HepG2 (cell line): ENCODE data around the gene TSPAN18. TPM values are rescaled to one million over a fixed set of nuclear protein-coding genes. Genes with fewer than 3 reads are reported as not detected.
A peak's percentile ranks its signal among the peaks of the same experiment; 100 is the strongest.

Experiments used
- ATAC-seq: fragments of 200-7000 bp; cut with Tn5 transposase; 3 replicates; pipeline ENCODE4 v1.9.1; 2020; ENCODE audit warnings: mild to moderate bottlenecking, moderate library complexity
- BruUV-seq: library from RNA; stranded (reverse); fragments of 400-500 nt; replicated peaks from 2 replicates; lab custom pipeline; 2021; lab: Mats Ljungman, UMichigan
- CTCF ChIA-PET: fragments of 300-600 bp; formaldehyde crosslinking; extraction: SDS; loops from one replicate; lab custom pipeline; 2021; ENCODE audit warnings: low total read pairs, inconsistent platforms, low intra/inter-chr PET ratio; lab: Yijun Ruan, JAX
- POLR2A ChIA-PET: fragments of 350-600 bp; sonication (Branson Sonifier 250); formaldehyde crosslinking; loops from one replicate; lab custom pipeline; 2020; ENCODE audit warnings: antibody characterized with exemption, inconsistent platforms; lab: Yijun Ruan, JAX
- DNase-seq: peaks from one replicate; pipeline ENCODE4 v3.0.0-alpha.2; 2015; ENCODE audit warnings: low spot score
- FAIRE-seq: peaks from 3 replicates; lab custom pipeline; 2011; peaks lifted over from hg19 to GRCh38; lab: Jason Lieb, UNC
- H2AFZ ChIP-seq: one replicate; pipeline ENCODE4 v1.6.1; 2011; ENCODE audit warnings: low read length, inconsistent platforms
- H3K27ac ChIP-seq: fragments of 300-600 bp; 3 replicates; pipeline ENCODE4 v1.8.0; 2011; ENCODE audit warnings: mixed run types, mild to moderate bottlenecking, mixed read lengths, low read length, inconsistent platforms; ENCODE audit not compliant: insufficient read depth; ENCODE audit errors: extremely low read length
- H3K27me3 ChIP-seq, 2 experiments: fragments of 200-600 bp in 1 of 2; 2 replicates in 1 of 2; 3 replicates in 1 of 2; pipeline versions ENCODE4 v1.6.0 to v1.8.0; 2011; ENCODE audit warnings: low read length in 2 of 2, mild to moderate bottlenecking in 2 of 2, moderate library complexity in 2 of 2, inconsistent platforms in 1 of 2; ENCODE audit not compliant: insufficient read depth in 2 of 2, control insufficient read depth in 1 of 2
- H3K36me3 ChIP-seq, 2 experiments: fragments of 200-600 bp in 1 of 2; replicated peaks in 1 of 2; 2 replicates in 1 of 2; 3 replicates in 1 of 2; pipeline versions ENCODE4 v1.5.1 to v1.8.0; 2011; ENCODE audit warnings: low read length in 2 of 2, inconsistent platforms in 1 of 2; ENCODE audit not compliant: insufficient read depth in 2 of 2, control insufficient read depth in 1 of 2
- H3K4me1 ChIP-seq: 2 replicates; pipeline ENCODE4 v1.5.1; 2012; ENCODE audit warnings: low read length, inconsistent platforms; ENCODE audit not compliant: insufficient read depth
- H3K4me2 ChIP-seq: 2 replicates; pipeline ENCODE4 v1.6.0; 2011; ENCODE audit warnings: low read depth, low read length, inconsistent platforms
- H3K4me3 ChIP-seq, 3 experiments: fragments of 200-600 bp in 1 of 3; sonication (generic), shearing (Covaris generic) in 1 of 3; replicated peaks in 1 of 3; 2 replicates each; pipeline ENCODE4 v1.5.1; 2011 to 2016; ENCODE audit warnings: low read length in 3 of 3, inconsistent platforms in 2 of 3, low read depth in 2 of 3, mild to moderate bottlenecking in 2 of 3, control low read depth in 1 of 3, mixed read lengths in 1 of 3; ENCODE audit not compliant: insufficient read depth in 1 of 3
- H3K79me2 ChIP-seq: one replicate; pipeline ENCODE4 v1.6.1; 2011; ENCODE audit warnings: low read length, inconsistent platforms; ENCODE audit not compliant: insufficient read depth
- H3K9ac ChIP-seq: 2 replicates; pipeline ENCODE4 v1.6.0; 2011; ENCODE audit warnings: mild to moderate bottlenecking, low read depth, low read length, inconsistent platforms; ENCODE audit not compliant: insufficient read depth
- H3K9me3 ChIP-seq: 2 replicates; pipeline ENCODE4 v1.5.1; 2012; ENCODE audit warnings: mild to moderate bottlenecking, low read length
- H4K20me1 ChIP-seq: 2 replicates; pipeline ENCODE4 v1.6.0; 2011; ENCODE audit warnings: inconsistent platforms, mild to moderate bottlenecking, low read length, moderate library complexity; ENCODE audit not compliant: insufficient read depth
- ATRX ChIP-seq: sonication (generic); formaldehyde crosslinking; IDR thresholded peaks from 2 replicates; pipeline ENCODE4 v1.4.0; 2020; ENCODE audit warnings: missing genetic modification reagents, borderline replicate concordance
- CHD4 ChIP-seq: fragments of 200-600 bp; sonication (generic); IDR thresholded peaks from 2 replicates; pipeline ENCODE4 v1.7.0; 2017; ENCODE audit warnings: mild to moderate bottlenecking, low read length, borderline replicate concordance
- FOXO4 ChIP-seq: sonication (generic); formaldehyde crosslinking; conservative IDR thresholded peaks from 2 replicates; pipeline ENCODE4 v1.8.1; 2023; ENCODE audit warnings: missing genetic modification reagents
- NKX3-1 ChIP-seq: sonication (generic); formaldehyde crosslinking; IDR thresholded peaks from 2 replicates; pipeline ENCODE4 v1.5.0; 2020; ENCODE audit warnings: missing genetic modification reagents
- SMC3 ChIP-seq: IDR thresholded peaks from 2 replicates; pipeline ENCODE4 v1.6.1; 2011; ENCODE audit warnings: low read length, improper control_type of control experiment
- SNRNP70 ChIP-seq: fragments of 200-400 bp; formaldehyde crosslinking; IDR thresholded peaks from 2 replicates; pipeline ENCODE4 v1.6.1; 2017; ENCODE audit warnings: mild to moderate bottlenecking, low read depth, low read length, moderate library complexity
- SP140L ChIP-seq: sonication (generic); formaldehyde crosslinking; IDR thresholded peaks from 2 replicates; pipeline ENCODE4 v1.4.0; 2020; ENCODE audit warnings: missing genetic modification reagents, borderline replicate concordance
- STAG1 ChIP-seq: sonication (generic); formaldehyde crosslinking; IDR thresholded peaks from 2 replicates; pipeline ENCODE4 v1.4.0; 2020; ENCODE audit warnings: missing genetic modification reagents
- ZIK1 ChIP-seq: sonication (generic); formaldehyde crosslinking; IDR thresholded peaks from 2 replicates; pipeline ENCODE4 v1.5.0; 2020; ENCODE audit warnings: mild to moderate bottlenecking, low read depth, missing genetic modification reagents, borderline replicate concordance
- ZNF101 ChIP-seq: sonication (generic); formaldehyde crosslinking; IDR thresholded peaks from 2 replicates; pipeline ENCODE4 v1.4.0; 2020; ENCODE audit warnings: mild to moderate bottlenecking, low read depth, missing genetic modification reagents, borderline replicate concordance
- ZNF770 ChIP-seq: sonication (generic); formaldehyde crosslinking; IDR thresholded peaks from 2 replicates; pipeline ENCODE4 v1.5.0; 2020; ENCODE audit warnings: mild to moderate bottlenecking, missing genetic modification reagents
- WGBS: methylation state at CpG from one replicate; pipeline ENCODE4 v1.1.6; 2017; ENCODE audit warnings: low lambda C conversion rate; 5-methylcytosine and 5-hydroxymethylcytosine counted together
- in situ Hi-C: cut with HindIII; loops from 2 replicates; pipeline ENCODE4 v1.10.0; 2017; ENCODE audit warnings: low pct_unique_long_range_greater_than_20kb; ENCODE audit not compliant: extremely low pct_ligation_motif_present
- intact Hi-C: fragments of 100-400 bp; cut with micrococcal nuclease; formaldehyde crosslinking; loops from one replicate; pipeline ENCODE4 v1.10.0; 2022; ENCODE audit not compliant: unreplicated experiment
- polyA plus RNA-seq, 8 experiments: library from polyadenylated mRNA; depleted of rRNA in 3 of 8; stranded (reverse) in 7 of 8; unstranded in 1 of 8; fragments of >200 nt; fragmentation: Illumina TruSeq in 4 of 8; extraction: Trizol in 4 of 8; gene quantifications; 2 replicates each; pipeline versions ENCODE4 v1.2.1 to v1.2.3, GENCODE V29; 2011 to 2016; ENCODE audit warnings: low read depth in 4 of 8, missing spikeins in 1 of 8, mixed read lengths in 1 of 8; ENCODE audit not compliant: insufficient read depth in 1 of 8
- total RNA-seq, 5 experiments: library from RNA; depleted of rRNA; stranded (reverse); fragments of >200 nt; fragmentation: Illumina TruSeq; extraction: Trizol; gene quantifications; 2 replicates each; pipeline ENCODE4 v1.2.3, GENCODE V29; 2016; ENCODE audit warnings: low read depth in 1 of 5
- TF ChIP-seq, protein P1 (sequence below): fragments of 450-650 bp; IDR thresholded peaks from 2 replicates; pipeline ENCODE4 v1.6.1; 2017; ENCODE audit warnings: mild to moderate bottlenecking
- TF ChIP-seq, protein P2 (sequence below): sonication (generic); formaldehyde crosslinking; IDR thresholded peaks from 2 replicates; pipeline ENCODE4 v1.5.0; 2020; ENCODE audit warnings: mild to moderate bottlenecking, missing genetic modification reagents, moderate library complexity
- TF ChIP-seq, protein P3 (sequence below): sonication (generic); formaldehyde crosslinking; IDR thresholded peaks from 2 replicates; pipeline ENCODE4 v1.5.1; 2020; ENCODE audit warnings: mild to moderate bottlenecking, moderate library complexity, missing genetic modification reagents

TSPAN18 gene
- total and polyA plus RNA-seq, 2 of the 13 experiments (the other 11 are each of a cell fraction or from before 2014, with no cell fraction given): not detected

DNA sequence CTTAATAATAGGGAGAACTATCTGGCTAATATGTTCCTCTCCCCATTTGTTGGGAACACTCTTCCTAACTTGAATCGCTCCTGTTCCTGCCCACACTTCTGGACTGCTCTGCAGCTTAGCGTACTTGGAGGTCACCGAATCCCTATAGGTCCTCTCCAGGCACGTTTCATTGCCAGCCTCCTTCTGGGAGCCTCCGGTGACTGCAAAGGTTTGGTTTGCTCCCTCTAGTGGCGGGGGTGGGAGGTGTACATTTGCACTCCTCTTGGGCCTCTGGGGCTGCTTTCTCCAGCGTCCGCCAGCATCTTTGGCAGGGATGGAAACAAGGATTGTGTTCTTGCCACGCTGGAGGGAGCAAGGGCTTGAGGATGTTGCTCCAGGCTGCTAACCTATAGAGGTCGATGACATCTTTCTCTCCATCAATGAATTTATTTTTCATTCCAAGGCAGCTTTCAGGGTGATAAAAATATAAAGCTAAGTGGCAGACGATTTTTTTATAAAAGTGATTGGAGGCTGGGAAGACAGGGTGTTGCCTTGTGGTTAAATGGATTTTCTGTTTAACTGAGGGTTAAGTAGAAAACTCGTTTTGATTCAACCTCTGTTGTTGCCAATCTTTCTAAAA lies 48.7 kb downstream of the TSPAN18 start:
- Histone ChIP-seq H3K79me2 (no peaks in the 10 kb centered on the region), H3K9me3 (no peaks in the 10 kb centered on the region), H3K27me3 (no peaks in the 10 kb centered on the region), H3K4me1 (no peaks in the 10 kb centered on the region), H2AFZ (no peak overlapping the region), H3K4me2 (no peak overlapping the region), H3K4me3 (no peak overlapping the region), H4K20me1 (no peaks in the 10 kb centered on the region), H3K27ac (no peak overlapping the region), H3K9ac (no peak overlapping the region), H3K36me3 (no peaks in the 10 kb centered on the region)
- WGBS: 24% methylated on average over 12 of the region's 12 CpGs
- intact Hi-C loops: loop anchor here (5.0 kb wide), 1 partner anchor 153 kb away; no protein-coding TSS in a partner anchor
- in situ Hi-C loops: no loop called here
- BruUV-seq: no TSS peak
- ChIA-PET CTCF (interaction anchor here (1.2 to 1.3 kb wide), 2 partner anchors 47 to 154 kb away, joined by 4 read pairs; no protein-coding TSS in a partner anchor), POLR2A (no interaction called here)
- peak; percentile 93 for ATAC-seq
- no peak for FAIRE-seq
- peak; percentile 39 for DNase-seq
- TF ChIP-seq, protein P1, sequence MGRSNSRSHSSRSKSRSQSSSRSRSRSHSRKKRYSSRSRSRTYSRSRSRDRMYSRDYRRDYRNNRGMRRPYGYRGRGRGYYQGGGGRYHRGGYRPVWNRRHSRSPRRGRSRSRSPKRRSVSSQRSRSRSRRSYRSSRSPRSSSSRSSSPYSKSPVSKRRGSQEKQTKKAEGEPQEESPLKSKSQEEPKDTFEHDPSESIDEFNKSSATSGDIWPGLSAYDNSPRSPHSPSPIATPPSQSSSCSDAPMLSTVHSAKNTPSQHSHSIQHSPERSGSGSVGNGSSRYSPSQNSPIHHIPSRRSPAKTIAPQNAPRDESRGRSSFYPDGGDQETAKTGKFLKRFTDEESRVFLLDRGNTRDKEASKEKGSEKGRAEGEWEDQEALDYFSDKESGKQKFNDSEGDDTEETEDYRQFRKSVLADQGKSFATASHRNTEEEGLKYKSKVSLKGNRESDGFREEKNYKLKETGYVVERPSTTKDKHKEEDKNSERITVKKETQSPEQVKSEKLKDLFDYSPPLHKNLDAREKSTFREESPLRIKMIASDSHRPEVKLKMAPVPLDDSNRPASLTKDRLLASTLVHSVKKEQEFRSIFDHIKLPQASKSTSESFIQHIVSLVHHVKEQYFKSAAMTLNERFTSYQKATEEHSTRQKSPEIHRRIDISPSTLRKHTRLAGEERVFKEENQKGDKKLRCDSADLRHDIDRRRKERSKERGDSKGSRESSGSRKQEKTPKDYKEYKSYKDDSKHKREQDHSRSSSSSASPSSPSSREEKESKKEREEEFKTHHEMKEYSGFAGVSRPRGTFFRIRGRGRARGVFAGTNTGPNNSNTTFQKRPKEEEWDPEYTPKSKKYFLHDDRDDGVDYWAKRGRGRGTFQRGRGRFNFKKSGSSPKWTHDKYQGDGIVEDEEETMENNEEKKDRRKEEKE: no peak
- TF ChIP-seq SNRNP70 (no peak), STAG1 (CRISPR knock-in tag) (peak; percentile 46), ZNF101 (CRISPR knock-in tag) (no peak), ZIK1 (CRISPR knock-in tag) (no peak), ATRX (CRISPR knock-in tag) (no peak), NKX3-1 (no peak), ZNF770 (peak; percentile 88), FOXO4 (no peak), SMC3 (peak; percentile 41; the same call in 1 of the 2 replicates), SP140L (CRISPR knock-in tag) (no peak), CHD4 (no peak)
- TF ChIP-seq, protein P2, sequence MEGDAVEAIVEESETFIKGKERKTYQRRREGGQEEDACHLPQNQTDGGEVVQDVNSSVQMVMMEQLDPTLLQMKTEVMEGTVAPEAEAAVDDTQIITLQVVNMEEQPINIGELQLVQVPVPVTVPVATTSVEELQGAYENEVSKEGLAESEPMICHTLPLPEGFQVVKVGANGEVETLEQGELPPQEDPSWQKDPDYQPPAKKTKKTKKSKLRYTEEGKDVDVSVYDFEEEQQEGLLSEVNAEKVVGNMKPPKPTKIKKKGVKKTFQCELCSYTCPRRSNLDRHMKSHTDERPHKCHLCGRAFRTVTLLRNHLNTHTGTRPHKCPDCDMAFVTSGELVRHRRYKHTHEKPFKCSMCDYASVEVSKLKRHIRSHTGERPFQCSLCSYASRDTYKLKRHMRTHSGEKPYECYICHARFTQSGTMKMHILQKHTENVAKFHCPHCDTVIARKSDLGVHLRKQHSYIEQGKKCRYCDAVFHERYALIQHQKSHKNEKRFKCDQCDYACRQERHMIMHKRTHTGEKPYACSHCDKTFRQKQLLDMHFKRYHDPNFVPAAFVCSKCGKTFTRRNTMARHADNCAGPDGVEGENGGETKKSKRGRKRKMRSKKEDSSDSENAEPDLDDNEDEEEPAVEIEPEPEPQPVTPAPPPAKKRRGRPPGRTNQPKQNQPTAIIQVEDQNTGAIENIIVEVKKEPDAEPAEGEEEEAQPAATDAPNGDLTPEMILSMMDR (CRISPR knock-in tag): peak; percentile 60
- TF ChIP-seq, protein P3, sequence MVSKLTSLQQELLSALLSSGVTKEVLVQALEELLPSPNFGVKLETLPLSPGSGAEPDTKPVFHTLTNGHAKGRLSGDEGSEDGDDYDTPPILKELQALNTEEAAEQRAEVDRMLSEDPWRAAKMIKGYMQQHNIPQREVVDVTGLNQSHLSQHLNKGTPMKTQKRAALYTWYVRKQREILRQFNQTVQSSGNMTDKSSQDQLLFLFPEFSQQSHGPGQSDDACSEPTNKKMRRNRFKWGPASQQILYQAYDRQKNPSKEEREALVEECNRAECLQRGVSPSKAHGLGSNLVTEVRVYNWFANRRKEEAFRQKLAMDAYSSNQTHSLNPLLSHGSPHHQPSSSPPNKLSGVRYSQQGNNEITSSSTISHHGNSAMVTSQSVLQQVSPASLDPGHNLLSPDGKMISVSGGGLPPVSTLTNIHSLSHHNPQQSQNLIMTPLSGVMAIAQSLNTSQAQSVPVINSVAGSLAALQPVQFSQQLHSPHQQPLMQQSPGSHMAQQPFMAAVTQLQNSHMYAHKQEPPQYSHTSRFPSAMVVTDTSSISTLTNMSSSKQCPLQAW (CRISPR knock-in tag): no peak
